DOHH2 (cell line): Measurements from ENCODE around the gene BAIAP2L1.

Experiments used
- H3F3A ChIP-seq: fragments of 200-600 bp; sonication (generic), shearing (Covaris generic); 2 replicates; pipeline ENCODE4 v1.6.0; 2016; ENCODE audit warnings: antibody characterized with exemption, mild to moderate bottlenecking; ENCODE audit not compliant: control insufficient read depth, insufficient read depth
- H3K27ac ChIP-seq: fragments of 200-600 bp; sonication (generic); 2 replicates; pipeline ENCODE4 v1.5.1; 2014; ENCODE audit warnings: low read depth, mild to moderate bottlenecking, low read length, moderate library complexity
- H3K27me3 ChIP-seq: fragments of 200-600 bp; sonication (generic); 2 replicates; pipeline ENCODE4 v1.6.1; 2014; ENCODE audit warnings: mild to moderate bottlenecking, low read length, mixed read lengths; ENCODE audit not compliant: control insufficient read depth
- H3K36me3 ChIP-seq: fragments of 200-600 bp; sonication (generic); 2 replicates; pipeline ENCODE4 v1.6.1; 2014; ENCODE audit warnings: mild to moderate bottlenecking, low read length, moderate library complexity, mixed read lengths; ENCODE audit not compliant: control insufficient read depth
- H3K4me1 ChIP-seq: fragments of 200-600 bp; sonication (generic); 2 replicates; pipeline ENCODE4 v1.6.1; 2014; ENCODE audit warnings: mild to moderate bottlenecking, low read length, mixed read lengths; ENCODE audit not compliant: control insufficient read depth
- H3K4me2 ChIP-seq: fragments of 200-600 bp; sonication (generic); 2 replicates; pipeline ENCODE4 v1.6.0; 2014; ENCODE audit warnings: mild to moderate bottlenecking, low read length, moderate library complexity
- H3K4me3 ChIP-seq: fragments of 200-600 bp; sonication (generic); 2 replicates; pipeline ENCODE4 v1.5.1; 2014; ENCODE audit warnings: mild to moderate bottlenecking, low read length, mixed read lengths
- H3K79me2 ChIP-seq: fragments of 200-600 bp; sonication (generic); 2 replicates; pipeline ENCODE4 v1.6.1; 2014; ENCODE audit warnings: mild to moderate bottlenecking, low read length, mixed read lengths; ENCODE audit not compliant: control insufficient read depth
- H3K9me2 ChIP-seq: fragments of 200-600 bp; sonication (generic); replicated peaks from 2 replicates; pipeline ENCODE4 v1.6.1; 2014; ENCODE audit warnings: mild to moderate bottlenecking, low read length, mixed read lengths; ENCODE audit not compliant: control insufficient read depth
- H3K9me3 ChIP-seq: fragments of 200-600 bp; sonication (generic); 2 replicates; pipeline ENCODE4 v1.6.1; 2014; ENCODE audit warnings: antibody characterized with exemption, low read length, mixed read lengths; ENCODE audit not compliant: control insufficient read depth, insufficient read depth
- H4K20me1 ChIP-seq: fragments of 200-600 bp; sonication (generic); 2 replicates; pipeline ENCODE4 v1.6.0; 2014; ENCODE audit warnings: low read depth, mild to moderate bottlenecking, antibody characterized with exemption, low read length, moderate library complexity; ENCODE audit not compliant: control insufficient read depth, insufficient read depth
- EZH2phosphoT487 ChIP-seq: fragments of 200-600 bp; sonication (generic); IDR thresholded peaks from 2 replicates; pipeline ENCODE4 v1.6.1; 2017; ENCODE audit warnings: borderline replicate concordance, mild to moderate bottlenecking, antibody characterized with exemption, low read length, moderate library complexity, mixed read lengths
- TF ChIP-seq, protein P1 (sequence below): fragments of 200-600 bp; sonication (generic); IDR thresholded peaks from one replicate; pipeline ENCODE4 v1.5.1; 2014; ENCODE audit warnings: antibody characterized with exemption, mild to moderate bottlenecking, low read depth, low read length; ENCODE audit not compliant: poor library complexity, severe bottlenecking

Gene BAIAP2L1

DNA sequence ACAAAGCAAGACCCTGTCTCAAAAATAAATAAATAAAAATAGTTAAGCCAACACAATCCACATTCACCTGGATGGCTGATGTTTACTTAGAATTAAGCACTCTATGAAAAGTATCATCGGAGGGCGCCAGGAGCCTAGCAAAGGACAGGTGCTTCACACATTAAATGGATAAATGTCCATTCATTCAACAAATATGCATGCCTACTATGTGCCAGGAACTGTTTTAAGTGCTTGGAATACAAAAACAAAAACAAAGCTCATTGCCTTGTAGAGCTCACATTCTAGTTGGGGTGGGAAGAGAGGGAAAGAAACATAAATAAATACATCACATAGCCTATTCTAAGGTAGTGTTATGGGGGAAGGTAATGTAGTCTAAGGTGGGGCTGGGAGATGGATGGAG lies 4.1 kb downstream of the BAIAP2L1 start:
- Histone ChIP-seq H3K4me2 (no peak overlapping the region), H3K79me2 (0 out of 2 replicates have a peak, but pooled peaks cover 2% of the 10 kb centered on the region), H3K4me1 (peaks cover 34% of the 10 kb centered on the region), H3K27ac (no peak overlapping the region), H4K20me1 (peaks cover 6% of the 10 kb centered on the region; the same call in 1 of the 2 replicates), H3F3A (peaks cover 10% of the 10 kb centered on the region), H3K9me3 (no peaks in the 10 kb centered on the region), H3K27me3 (peaks cover 20% of the 10 kb centered on the region), H3K4me3 (no peak overlapping the region), H3K36me3 (no peaks in the 10 kb centered on the region), H3K9me2 (no peaks in the 10 kb centered on the region)
- no peak for TF ChIP-seq EZH2phosphoT487
- TF ChIP-seq, protein P1, sequence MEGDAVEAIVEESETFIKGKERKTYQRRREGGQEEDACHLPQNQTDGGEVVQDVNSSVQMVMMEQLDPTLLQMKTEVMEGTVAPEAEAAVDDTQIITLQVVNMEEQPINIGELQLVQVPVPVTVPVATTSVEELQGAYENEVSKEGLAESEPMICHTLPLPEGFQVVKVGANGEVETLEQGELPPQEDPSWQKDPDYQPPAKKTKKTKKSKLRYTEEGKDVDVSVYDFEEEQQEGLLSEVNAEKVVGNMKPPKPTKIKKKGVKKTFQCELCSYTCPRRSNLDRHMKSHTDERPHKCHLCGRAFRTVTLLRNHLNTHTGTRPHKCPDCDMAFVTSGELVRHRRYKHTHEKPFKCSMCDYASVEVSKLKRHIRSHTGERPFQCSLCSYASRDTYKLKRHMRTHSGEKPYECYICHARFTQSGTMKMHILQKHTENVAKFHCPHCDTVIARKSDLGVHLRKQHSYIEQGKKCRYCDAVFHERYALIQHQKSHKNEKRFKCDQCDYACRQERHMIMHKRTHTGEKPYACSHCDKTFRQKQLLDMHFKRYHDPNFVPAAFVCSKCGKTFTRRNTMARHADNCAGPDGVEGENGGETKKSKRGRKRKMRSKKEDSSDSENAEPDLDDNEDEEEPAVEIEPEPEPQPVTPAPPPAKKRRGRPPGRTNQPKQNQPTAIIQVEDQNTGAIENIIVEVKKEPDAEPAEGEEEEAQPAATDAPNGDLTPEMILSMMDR: no peak

DNA sequence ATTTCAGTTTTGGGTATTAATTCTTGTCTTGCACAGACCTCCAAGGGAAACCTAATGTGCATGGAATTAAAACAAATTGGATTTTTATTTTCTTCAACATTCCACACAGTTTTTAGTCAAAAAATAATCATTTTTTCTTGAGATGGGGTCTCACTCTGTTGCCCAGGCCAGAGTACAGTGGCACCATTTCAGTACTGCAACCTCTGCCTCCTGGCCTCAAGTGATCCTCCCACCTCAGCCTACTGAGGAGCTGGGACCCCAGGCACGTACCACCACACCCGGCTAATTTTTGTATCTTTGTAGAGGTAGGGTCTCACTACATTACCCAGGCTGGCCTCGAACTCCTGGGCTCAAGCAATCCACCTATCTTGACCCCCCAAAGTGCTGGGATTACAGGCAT lies 4.9 kb downstream of the BAIAP2L1 start:
- Histone ChIP-seq H3K4me1 (peaks cover 28% of the 10 kb centered on the region), H3K9me2 (no peaks in the 10 kb centered on the region), H3K27me3 (peaks cover 20% of the 10 kb centered on the region), H3K9me3 (no peaks in the 10 kb centered on the region), H4K20me1 (peaks cover 6% of the 10 kb centered on the region; the same call in 1 of the 2 replicates), H3K79me2 (0 out of 2 replicates have a peak, but pooled peaks cover 2% of the 10 kb centered on the region), H3K27ac (no peak overlapping the region), H3K4me2 (no peak overlapping the region), H3K4me3 (no peak overlapping the region), H3K36me3 (no peaks in the 10 kb centered on the region), H3F3A (peaks cover 10% of the 10 kb centered on the region)
- TF ChIP-seq EZH2phosphoT487: no peak
- TF ChIP-seq, protein P1: no peak

DNA sequence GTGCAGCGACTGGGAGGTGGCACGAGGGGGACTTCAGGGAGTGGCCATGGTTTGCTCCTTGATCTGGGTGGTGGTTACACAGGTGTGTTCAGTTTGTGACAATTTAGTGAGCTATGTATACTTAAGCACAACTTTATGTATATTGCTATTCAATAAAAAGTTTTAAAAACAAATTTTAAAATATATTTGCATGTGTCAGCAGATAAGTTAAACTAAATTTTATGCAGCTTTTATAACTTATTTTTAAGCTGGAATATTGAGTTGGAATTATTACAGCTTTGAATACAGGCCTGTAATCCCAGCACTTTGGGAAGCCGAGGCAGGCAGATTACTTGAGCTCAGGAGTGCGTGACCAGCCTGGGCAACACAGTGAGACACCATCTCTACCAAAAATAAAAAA lies 5.4 kb downstream of the BAIAP2L1 start:
- Histone ChIP-seq H3K79me2 (0 out of 2 replicates have a peak, but pooled peaks cover 2% of the 10 kb centered on the region), H4K20me1 (peaks cover 6% of the 10 kb centered on the region; the same call in 1 of the 2 replicates), H3K27ac (no peak overlapping the region), H3K9me2 (no peaks in the 10 kb centered on the region), H3F3A (peaks cover 10% of the 10 kb centered on the region), H3K27me3 (peaks cover 20% of the 10 kb centered on the region), H3K36me3 (no peaks in the 10 kb centered on the region), H3K9me3 (no peaks in the 10 kb centered on the region), H3K4me3 (no peak overlapping the region), H3K4me2 (no peak overlapping the region), H3K4me1 (peaks cover 24% of the 10 kb centered on the region)
- TF ChIP-seq, protein P1: no peak
- no peak for TF ChIP-seq EZH2phosphoT487
